ENCODE measurements around the gene SLC25A26.
"Not testable (repeated sequence)": the region's sequence is repeated elsewhere in the genome, so short reads cannot be mapped to it uniquely, and the experiment has no call there.

The SLC25A26 gene

DNA sequence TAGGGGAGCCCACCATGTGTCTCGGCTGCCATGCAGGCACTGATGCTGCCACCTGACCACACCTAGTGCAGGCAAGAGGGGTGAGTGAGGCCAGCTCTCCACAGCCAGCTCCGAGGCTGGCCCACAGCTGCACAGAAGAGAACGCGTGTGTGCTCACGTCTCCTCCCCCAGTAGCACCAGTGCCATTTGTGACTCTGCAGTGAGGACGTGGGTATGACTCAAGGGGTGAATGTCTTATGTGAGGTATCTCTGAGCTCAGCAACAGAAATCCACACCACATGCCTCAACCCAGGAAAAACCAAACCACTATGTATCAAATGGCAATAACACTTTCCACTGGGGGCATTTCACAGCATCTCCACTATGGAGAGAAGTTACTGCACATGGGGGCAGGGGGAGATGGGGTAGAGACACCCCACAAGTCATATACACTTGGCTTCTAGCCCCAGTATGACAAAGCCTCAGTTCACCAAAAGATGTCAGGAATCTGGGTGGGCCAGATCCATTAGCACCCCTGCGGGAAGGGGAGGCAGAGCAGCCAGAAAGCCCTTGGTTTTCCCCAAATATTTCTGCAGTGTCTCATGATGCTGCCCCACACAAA, 192.4 kb downstream of the SLC25A26 start:
- Mint-ChIP-seq H3K4me1 (peaks cover 15% of the 10 kb centered on the region), H3K9me3 (no peaks in the 10 kb centered on the region), H3K36me3 (ENCODE audit: low read depth) (peaks cover 4% of the 10 kb centered on the region), H3K4me3 (no peak overlapping the region), H3K27me3 (no peaks in the 10 kb centered on the region), H3K27ac (peak overlapping the region; percentile 59)
- peak; percentile 9 for DNase-seq
- ATAC-seq, result peak; percentile 93

DNA sequence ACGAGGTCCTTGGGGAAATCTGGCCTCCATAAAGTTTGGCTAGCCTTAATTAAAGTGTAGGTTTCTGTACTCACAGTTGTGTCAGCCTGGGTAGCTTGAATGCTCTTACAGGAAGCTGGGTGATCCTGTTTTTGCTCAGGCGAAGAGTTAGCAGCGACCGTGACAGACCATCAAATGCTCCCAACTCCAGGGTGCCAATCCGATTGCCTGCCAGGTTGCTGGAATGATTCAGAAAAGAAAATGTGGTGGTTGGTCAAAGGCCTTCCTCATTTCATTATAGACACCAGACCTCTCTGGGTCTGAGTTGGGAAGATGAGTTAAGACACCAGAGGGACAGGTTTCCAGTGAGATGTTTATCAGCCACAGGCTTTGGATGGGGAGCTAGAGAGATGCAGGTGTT, 194.0 kb downstream of the SLC25A26 start:
- Mint-ChIP-seq H3K27me3 (no peaks in the 10 kb centered on the region), H3K36me3 (ENCODE audit: low read depth) (peaks cover 5% of the 10 kb centered on the region), H3K4me3 (no peak overlapping the region), H3K9me3 (no peaks in the 10 kb centered on the region), H3K4me1 (peaks cover 15% of the 10 kb centered on the region), H3K27ac (no peak overlapping the region)
- ATAC-seq (no peak), DNase-seq (no peak)

DNA sequence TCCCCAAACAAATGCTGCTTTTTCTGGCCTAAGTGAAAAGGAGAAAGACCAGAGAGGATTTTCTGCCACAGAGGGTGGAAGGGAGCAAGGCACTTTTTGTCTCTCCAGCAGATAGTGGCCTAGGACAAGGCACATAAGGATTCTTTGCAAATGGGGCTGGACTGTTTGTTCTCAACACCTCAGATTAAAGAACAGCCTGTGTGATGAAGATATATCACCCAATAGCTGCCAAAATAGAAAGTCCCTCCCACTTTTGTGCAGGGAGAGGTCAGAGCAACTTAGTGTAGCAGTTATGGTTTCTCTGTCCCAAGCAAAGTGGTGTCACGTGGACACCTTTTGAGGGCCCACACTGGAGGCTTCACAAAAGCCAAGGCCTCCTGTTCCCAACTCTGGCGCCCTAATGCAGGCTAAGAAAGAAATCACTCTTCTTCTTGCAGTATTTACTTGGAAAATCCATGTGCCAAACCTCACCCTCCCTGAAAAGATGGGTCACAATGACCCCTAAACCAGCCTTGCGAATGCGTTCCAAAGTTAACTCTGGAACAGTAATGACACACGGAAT, 195.1 kb downstream of the SLC25A26 start:
- Mint-ChIP-seq H3K36me3 (ENCODE audit: low read depth) (peaks cover 14% of the 10 kb centered on the region), H3K27ac (no peak overlapping the region), H3K27me3 (no peaks in the 10 kb centered on the region), H3K4me3 (no peak overlapping the region), H3K9me3 (peaks cover 10% of the 10 kb centered on the region), H3K4me1 (peaks cover 15% of the 10 kb centered on the region)
- no peak for ATAC-seq
- no peak for DNase-seq

DNA sequence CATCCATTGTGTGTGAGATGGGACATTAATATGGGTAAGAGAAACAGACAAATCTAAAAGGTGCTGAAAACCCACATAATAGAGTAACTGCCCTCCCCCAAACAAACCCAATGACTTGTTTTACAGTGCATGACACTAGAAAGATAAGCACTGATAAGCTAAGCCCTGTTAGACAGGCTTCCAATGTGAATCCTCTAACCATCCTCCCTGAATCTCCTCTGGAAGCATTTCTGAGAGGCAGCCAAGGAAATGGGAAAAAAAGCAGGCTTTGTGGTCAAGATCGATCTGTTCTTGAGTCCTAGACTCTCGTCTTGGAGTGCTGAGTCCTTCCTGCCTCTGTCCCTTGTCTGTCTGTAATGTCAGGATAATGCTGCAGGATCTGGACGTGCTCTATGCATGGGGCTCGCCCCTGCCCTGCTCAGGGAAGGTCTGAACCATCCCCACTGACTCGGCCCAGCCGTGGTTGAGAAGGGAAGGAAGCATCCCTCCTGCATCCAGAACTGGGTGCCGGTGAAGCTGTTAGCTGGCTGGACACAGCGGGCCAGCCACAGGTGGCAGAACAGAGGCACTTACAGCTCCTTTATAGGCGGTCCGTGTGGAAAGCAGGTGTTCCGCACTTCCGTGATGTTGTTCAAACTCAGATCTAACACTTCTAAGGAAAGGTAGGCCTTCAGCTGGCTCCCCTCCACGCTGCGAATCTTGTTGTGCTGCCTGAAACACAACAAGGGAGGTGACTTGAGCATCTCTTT, 195.9 kb downstream of the SLC25A26 start:
- ATAC-seq (no peak), DNase-seq (no peak)
- no peak overlapping the region for H3K4me3 Mint-ChIP-seq
- H3K27ac Mint-ChIP-seq, result no peak overlapping the region
- H3K36me3 Mint-ChIP-seq (ENCODE audit: low read depth), result peaks cover 14% of the 10 kb centered on the region
- no peaks in the 10 kb centered on the region for H3K27me3 Mint-ChIP-seq
- H3K4me1 Mint-ChIP-seq, result peaks cover 15% of the 10 kb centered on the region
- peaks cover 14% of the 10 kb centered on the region for H3K9me3 Mint-ChIP-seq

DNA sequence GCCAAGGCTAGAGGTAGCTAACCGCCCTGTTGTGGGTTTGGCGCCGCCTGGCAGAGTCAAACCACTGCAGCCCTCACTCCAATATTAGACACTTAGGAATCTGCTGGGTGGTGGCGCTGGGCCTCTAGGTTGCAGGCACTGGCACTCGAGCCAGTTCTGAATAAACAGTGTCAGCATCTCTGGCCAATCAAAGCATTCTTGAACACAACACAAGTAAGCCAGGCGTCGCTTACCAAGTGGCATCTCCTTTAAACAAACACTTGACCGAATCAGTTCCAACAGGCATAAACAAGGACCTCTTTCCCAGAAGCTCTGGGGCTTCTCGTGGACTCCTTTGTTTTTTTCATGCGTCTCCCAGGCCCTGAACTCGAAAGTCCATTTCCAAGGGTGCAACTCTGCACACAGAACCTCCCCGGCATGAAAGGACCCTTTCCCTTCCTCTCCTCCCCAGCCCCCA, 197.7 kb downstream of the SLC25A26 start:
- Mint-ChIP-seq H3K27ac (no peak overlapping the region), H3K4me3 (no peak overlapping the region), H3K4me1 (peaks cover 3% of the 10 kb centered on the region), H3K9me3 (peaks cover 24% of the 10 kb centered on the region), H3K27me3 (no peaks in the 10 kb centered on the region), H3K36me3 (ENCODE audit: low read depth) (peaks cover 27% of the 10 kb centered on the region)
- ATAC-seq (no peak), DNase-seq (no peak)

DNA sequence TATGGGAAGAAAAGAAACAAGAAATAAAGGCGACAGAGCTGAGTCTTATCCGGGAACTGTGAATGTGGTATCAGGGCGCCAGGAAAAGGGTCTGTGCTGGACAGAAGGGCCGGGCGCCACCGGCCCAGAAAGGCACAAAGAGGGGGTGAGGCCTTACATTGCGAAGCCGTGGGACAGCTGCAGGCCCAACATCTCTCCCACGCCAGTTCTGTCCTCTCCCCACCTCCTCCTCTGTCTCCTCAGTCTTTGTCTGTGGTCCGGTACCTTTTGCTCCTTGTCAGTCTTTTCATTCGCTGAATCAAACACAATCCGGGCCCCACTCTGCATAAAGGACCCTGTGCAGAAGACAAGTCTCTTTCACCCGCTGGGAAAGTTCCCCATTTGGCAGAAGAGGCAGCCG, 198.2 kb downstream of the SLC25A26 start:
- DNase-seq, result no peak
- Mint-ChIP-seq H3K9me3 (peaks cover 26% of the 10 kb centered on the region), H3K27ac (no peak overlapping the region), H3K4me1 (no peaks in the 10 kb centered on the region), H3K36me3 (ENCODE audit: low read depth) (peaks cover 28% of the 10 kb centered on the region), H3K27me3 (no peaks in the 10 kb centered on the region), H3K4me3 (no peak overlapping the region)
- ATAC-seq, result no peak

DNA sequence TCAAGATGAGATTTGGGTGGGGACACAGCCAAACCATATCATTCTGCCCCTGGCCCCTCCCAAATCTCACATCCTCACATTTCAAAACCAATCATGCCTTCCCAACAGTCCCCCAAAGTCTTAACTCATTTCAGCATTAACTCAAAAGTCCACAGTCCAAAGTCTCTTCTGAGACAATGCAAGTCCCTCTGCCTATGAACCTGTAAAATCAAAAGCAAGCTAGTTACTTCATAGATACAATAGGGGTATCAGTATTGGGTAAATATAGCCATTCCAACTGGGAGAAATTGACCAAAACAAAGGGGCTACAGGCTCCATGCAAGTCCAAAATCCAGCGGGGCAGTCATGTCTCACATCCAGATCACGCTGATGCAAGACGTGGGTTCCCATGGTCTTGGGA, 200.3 kb downstream of the SLC25A26 start:
- peaks cover 28% of the 10 kb centered on the region for H3K36me3 Mint-ChIP-seq (ENCODE audit: low read depth)
- H3K9me3 Mint-ChIP-seq, result peaks cover 26% of the 10 kb centered on the region
- H3K27me3 Mint-ChIP-seq, H3K27ac Mint-ChIP-seq, H3K4me1 Mint-ChIP-seq, H3K4me3 Mint-ChIP-seq, DNase-seq, ATAC-seq: not testable (repeated sequence)

DNA sequence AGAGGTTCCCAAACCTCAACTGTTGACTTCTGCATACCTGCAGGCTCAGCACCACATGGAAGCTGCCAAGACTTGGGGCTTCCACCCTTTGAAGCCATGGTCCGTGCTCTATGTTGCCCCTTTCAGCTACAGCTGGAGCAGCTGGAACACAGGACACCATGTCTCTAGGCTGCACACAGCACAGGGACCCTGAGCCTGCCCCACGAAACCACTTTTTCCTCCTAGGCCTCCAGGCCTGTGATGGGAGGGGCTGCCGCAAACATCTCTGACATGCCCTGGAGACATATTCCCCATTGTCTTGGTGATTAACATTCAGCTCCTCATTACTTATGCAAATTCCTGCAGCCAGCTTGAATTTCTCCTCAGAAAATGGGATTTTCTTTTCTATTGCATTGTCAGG, 201.1 kb downstream of the SLC25A26 start:
- H3K27me3 Mint-ChIP-seq, ATAC-seq, H3K4me3 Mint-ChIP-seq, H3K27ac Mint-ChIP-seq, DNase-seq: not testable (repeated sequence)
- Mint-ChIP-seq H3K4me1 (peaks cover 12% of the 10 kb centered on the region), H3K9me3 (peaks cover 26% of the 10 kb centered on the region), H3K36me3 (ENCODE audit: low read depth) (peaks cover 28% of the 10 kb centered on the region)

DNA sequence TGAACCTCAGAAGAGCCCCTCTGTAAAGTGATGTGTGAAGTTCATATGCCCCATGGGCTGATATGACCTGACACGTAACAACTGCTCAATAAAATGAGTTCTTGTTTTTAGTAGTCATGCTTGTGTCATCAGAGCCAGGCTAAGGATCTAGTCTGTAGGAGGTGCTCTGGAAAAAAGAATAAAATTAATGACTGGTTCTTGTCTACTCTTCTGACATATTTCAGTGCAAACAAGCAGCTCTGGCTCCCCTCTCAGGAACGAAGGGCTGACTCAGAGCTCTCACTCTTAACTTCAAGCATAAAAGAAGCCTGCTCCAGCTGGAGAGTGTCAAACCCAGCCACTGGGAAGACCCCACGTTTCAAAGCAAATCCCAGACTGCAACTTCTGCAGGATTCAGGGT, 203.0 kb downstream of the SLC25A26 start:
- no peak for DNase-seq
- H3K4me1 Mint-ChIP-seq, result peaks cover 12% of the 10 kb centered on the region
- no peak overlapping the region for H3K27ac Mint-ChIP-seq
- H3K4me3 Mint-ChIP-seq, result no peak overlapping the region
- peak; percentile 36 for ATAC-seq
- no peaks in the 10 kb centered on the region for H3K27me3 Mint-ChIP-seq
- peaks cover 28% of the 10 kb centered on the region for H3K36me3 Mint-ChIP-seq (ENCODE audit: low read depth)
- peaks cover 26% of the 10 kb centered on the region for H3K9me3 Mint-ChIP-seq

DNA sequence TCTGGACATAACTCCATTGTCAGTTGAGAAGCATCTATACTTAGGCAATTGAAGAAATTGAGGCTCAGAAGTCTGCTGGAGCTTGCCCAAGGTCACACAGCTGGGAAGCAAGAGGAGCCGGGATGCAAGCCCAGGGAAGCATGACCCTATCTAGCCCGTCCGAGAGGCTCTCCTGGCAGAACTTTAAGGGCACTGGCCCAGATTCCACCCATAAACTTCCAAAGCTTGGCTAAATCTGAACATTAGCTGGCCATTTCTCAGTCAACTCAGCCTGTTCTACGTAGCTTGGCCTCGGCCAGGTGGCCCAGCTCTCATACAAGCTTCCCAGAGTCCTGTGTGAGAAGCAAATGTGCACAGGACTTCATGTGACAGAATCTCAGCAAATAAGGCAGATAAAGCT, 204.2 kb downstream of the SLC25A26 start:
- DNase-seq (no peak), ATAC-seq (no peak)
- Mint-ChIP-seq H3K4me3 (no peak overlapping the region), H3K27me3 (no peaks in the 10 kb centered on the region), H3K9me3 (peaks cover 25% of the 10 kb centered on the region), H3K4me1 (peaks cover 12% of the 10 kb centered on the region), H3K36me3 (ENCODE audit: low read depth) (peaks cover 32% of the 10 kb centered on the region), H3K27ac (peak overlapping the region; percentile 20)

DNA sequence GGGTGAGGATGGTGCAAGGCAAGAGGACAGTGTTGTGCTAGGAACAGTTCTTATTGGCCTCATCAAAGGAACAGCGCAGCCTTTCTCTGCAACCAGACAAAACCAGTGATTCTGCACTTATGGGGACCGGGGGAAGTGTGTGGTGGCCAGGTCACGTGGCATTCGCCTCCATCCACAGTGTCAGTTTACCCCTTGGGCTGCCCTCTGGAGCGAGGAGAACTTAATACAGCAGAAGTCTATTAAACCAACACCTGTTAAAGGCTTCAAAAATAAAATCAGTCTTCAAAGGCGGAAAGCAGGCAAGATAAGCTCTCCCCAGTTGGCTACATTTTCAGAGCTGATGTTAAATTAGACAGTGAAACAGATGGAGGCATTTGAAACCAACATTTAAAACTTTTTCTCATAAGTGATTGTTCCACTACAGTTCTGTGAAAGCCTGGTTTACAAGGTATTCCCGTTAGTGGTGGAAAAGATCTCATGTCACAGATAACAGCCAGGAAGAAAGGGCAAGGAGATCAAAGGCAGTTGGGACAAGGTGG, 204.8 kb downstream of the SLC25A26 start:
- peaks cover 26% of the 10 kb centered on the region for H3K36me3 Mint-ChIP-seq (ENCODE audit: low read depth)

DNA sequence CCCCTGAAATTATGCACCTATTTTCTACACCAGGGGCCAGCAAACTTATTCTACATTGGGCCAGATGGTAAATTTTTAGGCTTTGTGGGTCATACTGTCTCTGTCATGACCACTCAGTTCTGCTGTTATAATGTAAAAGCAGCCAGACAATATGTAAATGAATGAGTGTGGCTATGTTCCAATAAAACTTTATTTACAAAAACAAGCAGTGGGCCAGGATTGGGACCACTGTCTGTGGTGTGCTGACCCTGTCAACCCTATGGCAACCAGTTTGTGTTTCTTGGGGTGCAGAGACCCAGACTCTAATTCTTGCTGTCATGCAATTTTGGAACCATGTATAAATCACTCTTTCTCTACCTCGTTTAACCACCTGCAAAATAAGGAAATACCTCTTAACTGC, 205.3 kb downstream of the SLC25A26 start:
- Mint-ChIP-seq H3K4me1 (peaks cover 12% of the 10 kb centered on the region), H3K9me3 (peaks cover 14% of the 10 kb centered on the region), H3K4me3 (no peak overlapping the region), H3K27me3 (no peaks in the 10 kb centered on the region), H3K27ac (no peak overlapping the region), H3K36me3 (ENCODE audit: low read depth) (peaks cover 23% of the 10 kb centered on the region)
- ATAC-seq (no peak), DNase-seq (no peak)

More for the DNA sequence above, 204.8 kb downstream of the SLC25A26 start:
- peaks cover 19% of the 10 kb centered on the region for H3K9me3 Mint-ChIP-seq
- H3K27ac Mint-ChIP-seq, result no peak overlapping the region
- H3K27me3 Mint-ChIP-seq, result no peaks in the 10 kb centered on the region
- no peak overlapping the region for H3K4me3 Mint-ChIP-seq
- ATAC-seq (no peak), DNase-seq (no peak)
- H3K4me1 Mint-ChIP-seq, result peaks cover 12% of the 10 kb centered on the region

DNA sequence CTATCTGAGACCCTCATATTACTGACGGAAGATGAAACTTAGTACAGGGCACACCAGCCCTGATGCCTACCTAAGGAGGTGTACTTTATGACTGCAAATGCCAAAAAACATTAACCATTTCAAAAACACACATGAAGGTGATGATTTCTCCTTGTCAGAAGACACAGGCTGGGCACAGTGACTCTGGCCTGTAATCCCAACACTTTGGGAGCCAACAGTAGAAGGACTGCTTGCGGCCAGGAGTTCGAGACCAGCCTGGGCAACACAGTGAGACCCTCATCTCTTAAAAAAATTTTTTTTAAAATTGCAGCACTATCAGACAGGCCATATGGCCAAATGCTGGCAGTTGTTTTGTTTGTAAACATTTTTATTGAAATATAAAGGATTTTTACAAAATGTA, 206.6 kb downstream of the SLC25A26 start:
- H3K27ac Mint-ChIP-seq, result no peak overlapping the region
- peaks cover 12% of the 10 kb centered on the region for H3K4me1 Mint-ChIP-seq
- ATAC-seq (no peak), DNase-seq (no peak)
- peaks cover 17% of the 10 kb centered on the region for H3K36me3 Mint-ChIP-seq (ENCODE audit: low read depth)
- H3K27me3 Mint-ChIP-seq, result no peaks in the 10 kb centered on the region
- H3K9me3 Mint-ChIP-seq, result peaks cover 9% of the 10 kb centered on the region
- no peak overlapping the region for H3K4me3 Mint-ChIP-seq

DNA sequence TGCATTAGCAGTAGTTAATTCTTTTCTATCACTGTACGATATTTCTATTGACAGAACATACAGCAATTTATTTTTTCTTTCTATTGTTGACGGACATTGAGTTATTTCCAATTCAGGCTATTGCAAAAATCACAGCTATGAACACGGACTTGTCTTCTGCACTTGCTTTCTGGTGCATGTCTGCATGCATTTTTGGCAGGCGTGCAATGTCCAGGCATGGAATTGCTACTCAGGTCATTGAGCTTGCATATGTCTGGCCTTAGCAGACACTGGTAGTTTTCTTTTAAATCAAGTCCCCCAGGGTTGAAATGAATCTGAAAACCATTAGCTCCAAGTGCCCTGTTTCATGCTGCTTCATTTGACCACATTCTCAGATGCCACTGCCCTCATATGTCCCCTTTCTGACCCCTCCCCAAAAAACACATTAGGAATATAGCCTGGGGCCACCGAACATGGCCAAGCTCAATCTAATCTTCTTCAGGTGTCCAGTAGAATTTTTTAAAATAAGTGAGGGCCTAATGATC, 207.2 kb downstream of the SLC25A26 start:
- Mint-ChIP-seq H3K27me3 (no peaks in the 10 kb centered on the region), H3K36me3 (ENCODE audit: low read depth) (peaks cover 11% of the 10 kb centered on the region), H3K27ac (no peak overlapping the region), H3K4me3 (no peak overlapping the region), H3K9me3 (peaks cover 4% of the 10 kb centered on the region), H3K4me1 (peaks cover 12% of the 10 kb centered on the region)
- ATAC-seq (no peak), DNase-seq (no peak)

Data from activated naive CD8-positive, alpha-beta T cell treated with anti-CD3 and anti-CD28 coated beads, Interleukin-2, amount 50 U/mL, for 24 hours (primary cell).